Anterior cingulate cortex (tissue), 58 donors: Measurements from ENCODE around the gene ADAM11.
A peak's percentile ranks its signal among the peaks of the same experiment; 100 is the strongest.

Source experiments
- DNase-seq, 58 donors: peaks; one replicate each; lab custom pipeline; 2025; lab: John Stamatoyannopoulos, UW

ADAM11 gene

DNA sequence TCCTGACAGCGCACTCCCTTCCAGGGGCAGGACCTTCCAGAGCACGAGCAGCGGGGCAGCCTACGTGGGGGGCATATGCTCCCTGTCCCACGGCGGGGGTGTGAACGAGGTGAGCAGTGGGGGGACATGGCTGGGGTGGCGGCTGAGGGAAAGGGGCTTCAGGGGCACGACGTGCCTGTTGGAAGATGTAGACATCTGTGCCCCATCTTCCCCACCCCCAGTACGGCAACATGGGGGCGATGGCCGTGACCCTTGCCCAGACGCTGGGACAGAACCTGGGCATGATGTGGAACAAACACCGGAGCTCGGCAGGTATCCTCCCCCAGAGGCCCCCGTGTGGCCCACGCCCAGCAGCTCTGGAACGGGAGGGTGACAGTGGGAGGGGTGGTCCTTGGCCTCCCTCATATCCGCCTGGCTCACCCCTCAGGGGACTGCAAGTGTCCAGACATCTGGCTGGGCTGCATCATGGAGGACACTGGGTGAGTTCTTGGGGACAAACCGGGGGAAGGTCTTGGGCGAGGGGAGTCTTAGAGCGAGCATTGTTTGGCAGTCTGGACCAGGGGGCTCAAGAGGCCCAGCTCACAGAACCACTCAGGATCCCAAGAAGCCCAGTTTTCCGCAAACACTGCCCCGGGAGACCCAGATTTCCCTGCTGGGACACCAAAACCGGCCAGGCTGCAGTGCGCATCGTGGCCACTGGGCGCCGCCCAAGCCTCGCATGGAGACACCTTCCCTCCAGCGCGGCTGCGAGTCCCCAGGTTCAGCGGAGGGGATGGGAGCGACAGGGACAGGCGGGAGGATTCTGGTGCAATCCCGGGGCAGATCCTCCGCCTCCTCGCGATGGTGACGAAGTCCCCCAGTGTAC is 15.7 kb downstream of the ADAM11 start:
- DNase-seq: peak in 55 of 58 donors; percentile 33 to 93 (median 70)

DNA sequence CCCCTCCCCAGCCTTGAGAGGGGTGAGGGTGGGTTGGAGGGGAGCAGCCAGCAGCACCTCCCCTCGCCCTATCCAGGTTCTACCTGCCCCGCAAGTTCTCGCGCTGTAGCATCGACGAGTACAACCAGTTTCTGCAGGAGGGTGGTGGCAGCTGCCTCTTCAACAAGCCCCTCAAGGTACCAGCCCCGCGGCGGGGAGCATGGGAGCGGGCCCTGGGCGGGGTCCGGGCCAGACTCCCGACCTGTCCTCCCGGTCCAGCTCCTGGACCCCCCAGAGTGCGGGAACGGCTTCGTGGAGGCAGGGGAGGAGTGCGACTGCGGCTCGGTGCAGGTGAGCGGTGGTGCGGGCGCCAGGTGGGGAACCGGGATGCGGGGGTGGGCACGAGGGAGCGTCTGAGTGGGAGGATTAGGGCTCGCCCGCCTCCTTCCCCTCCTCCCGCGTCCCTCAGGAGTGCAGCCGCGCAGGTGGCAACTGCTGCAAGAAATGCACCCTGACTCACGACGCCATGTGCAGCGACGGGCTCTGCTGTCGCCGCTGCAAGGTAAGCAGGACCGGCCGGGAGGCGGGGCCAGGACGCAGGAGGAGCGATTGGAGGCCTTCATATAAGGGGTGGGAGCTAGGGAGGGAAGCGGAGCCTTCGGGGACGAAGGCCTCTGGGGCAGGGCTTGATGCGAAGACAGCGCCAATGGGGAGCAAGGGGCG is 16.5 kb downstream of the ADAM11 start:
- DNase-seq: peak in 57 of 58 donors; percentile 36 to 98 (median 92)

DNA sequence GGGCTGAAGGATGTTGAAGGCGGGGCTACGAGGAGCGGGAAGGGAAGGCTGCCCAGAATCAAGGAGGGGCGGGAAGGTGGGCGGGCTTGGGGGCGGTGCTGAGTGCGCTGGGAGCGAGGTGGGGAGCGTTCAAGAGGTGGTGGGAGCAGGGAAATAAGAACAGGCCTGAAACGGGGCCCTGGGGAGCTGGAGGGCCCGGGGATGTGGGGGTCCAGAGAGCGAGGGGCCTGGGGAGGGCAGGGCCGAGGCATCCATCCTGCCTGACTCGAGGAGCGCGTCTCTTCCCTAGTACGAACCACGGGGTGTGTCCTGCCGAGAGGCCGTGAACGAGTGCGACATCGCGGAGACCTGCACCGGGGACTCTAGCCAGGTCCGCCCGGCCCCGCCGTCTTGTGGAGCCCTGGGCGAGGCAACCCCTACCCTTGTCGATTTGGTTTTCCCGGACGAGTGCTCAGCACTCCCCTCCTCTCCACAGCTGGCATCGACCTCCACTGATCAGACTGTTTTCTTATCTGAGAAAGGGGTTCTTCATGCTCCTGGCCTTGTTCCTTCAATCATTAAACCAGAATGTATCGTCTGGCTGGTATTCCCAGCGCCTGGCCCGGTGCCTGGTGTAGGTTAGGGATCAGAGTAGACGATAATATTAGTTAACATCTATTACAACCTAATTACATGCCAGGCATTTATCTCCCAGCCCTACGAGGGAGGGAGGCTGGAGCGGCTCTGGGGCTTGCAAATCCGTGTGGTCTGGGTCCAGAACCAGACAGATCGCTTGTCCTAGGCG is 17.2 kb downstream of the ADAM11 start:
- peak in 2 of 58 donors; percentile 32 to 61 for DNase-seq

GRCh38 chr17:44776628-44777393 is 18.0 kb downstream of the ADAM11 start:
- DNase-seq: no peak

DNA sequence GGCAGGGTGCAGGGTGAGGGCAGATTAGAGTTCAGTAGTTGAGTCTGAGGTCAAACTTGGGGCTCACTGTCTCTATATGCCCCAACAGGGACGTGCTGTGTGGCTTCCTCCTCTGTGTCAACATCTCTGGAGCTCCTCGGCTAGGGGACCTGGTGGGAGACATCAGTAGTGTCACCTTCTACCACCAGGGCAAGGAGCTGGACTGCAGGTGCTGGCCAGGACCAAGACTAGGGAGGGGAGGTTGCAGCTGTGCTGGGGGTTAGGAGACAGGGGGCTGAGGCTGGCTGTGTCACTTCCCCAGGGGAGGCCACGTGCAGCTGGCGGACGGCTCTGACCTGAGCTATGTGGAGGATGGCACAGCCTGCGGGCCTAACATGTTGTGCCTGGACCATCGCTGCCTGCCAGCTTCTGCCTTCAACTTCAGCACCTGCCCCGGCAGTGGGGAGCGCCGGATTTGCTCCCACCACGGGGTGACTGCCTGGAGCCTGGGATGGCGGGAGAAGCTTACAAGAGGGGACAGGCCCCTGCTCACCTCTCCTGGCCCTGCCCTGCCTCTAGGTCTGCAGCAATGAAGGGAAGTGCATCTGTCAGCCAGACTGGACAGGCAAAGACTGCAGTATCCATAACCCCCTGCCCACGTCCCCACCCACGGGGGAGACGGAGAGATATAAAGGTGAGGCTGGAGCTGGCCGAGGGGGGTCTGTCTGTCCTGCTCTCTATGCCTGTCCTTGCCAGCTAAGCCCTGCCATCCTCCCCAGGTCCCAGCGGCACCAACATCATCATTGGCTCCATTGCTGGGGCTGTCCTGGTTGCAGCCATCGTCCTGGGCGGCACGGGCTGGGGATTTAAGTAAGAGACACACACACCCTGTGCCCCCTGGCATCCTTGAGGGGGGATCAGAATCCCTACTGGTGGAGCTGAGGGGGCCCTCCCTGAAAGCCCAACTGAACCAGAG is 18.9 kb downstream of the ADAM11 start:
- no peak for DNase-seq

DNA sequence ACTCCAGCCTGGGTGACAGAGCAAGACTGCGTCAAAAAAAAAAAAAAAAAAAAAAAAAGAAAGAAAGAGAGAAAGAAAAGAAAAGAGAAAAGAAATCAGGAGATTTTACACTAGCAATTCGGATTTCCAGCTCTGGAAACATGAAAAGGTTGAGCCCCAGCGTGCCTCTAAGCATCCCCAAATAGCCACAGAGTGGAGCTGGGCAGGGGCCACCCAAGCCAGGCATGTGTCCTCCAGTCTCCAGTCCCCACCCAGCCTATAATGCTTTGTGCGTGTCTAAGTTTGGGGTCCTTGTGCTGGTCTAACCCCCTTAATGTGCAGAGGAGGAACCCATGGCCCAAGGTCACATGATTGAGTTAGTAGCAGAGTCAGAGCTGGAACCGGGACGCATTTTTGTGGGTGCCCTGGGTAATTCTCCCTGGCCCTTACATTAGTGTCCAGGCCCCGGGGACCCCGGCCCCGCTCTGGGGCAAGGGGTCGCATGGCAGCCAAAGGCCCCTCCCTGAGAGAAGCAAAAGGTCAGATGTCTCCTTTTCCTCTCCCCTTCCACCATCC is 19.9 kb downstream of the ADAM11 start:
- DNase-seq: peak in 1 of 58 donors; percentile 82

DNA sequence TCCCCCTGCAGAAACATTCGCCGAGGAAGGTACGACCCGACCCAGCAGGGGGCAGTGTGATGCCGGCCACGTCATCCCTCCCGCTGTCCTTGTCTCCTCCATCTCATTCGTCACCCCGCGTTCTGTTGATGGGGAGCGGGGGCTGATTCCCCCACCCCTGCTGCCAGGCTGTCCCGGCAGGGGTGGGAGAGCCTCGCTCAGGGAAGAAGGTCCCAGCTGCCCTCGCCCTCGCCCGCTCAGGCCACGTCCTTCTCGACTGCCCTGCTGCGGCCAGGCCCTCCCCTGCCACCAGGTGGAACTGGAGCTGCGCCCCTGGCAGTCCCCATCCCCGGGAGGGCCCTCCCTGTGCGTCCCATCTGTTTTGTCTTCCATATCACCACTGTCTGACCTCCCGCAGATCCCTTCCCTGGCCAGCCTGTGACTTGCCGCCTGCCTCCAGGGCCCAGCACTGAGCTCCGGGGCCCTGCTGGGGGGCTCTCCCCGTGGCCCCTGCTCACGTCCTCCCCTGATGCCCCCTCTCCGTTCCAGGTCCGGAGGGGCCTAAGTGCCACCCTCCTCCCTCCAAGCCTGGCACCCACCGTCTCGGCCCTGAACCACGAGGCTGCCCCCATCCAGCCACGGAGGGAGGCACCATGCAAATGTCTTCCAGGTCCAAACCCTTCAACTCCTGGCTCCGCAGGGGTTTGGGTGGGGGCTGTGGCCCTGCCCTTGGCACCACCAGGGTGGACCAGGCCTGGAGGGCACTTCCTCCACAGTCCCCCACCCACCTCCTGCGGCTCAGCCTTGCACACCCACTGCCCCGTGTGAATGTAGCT is 20.6 kb downstream of the ADAM11 start:
- peak in 56 of 58 donors; percentile 38 to 88 (median 68) for DNase-seq

DNA sequence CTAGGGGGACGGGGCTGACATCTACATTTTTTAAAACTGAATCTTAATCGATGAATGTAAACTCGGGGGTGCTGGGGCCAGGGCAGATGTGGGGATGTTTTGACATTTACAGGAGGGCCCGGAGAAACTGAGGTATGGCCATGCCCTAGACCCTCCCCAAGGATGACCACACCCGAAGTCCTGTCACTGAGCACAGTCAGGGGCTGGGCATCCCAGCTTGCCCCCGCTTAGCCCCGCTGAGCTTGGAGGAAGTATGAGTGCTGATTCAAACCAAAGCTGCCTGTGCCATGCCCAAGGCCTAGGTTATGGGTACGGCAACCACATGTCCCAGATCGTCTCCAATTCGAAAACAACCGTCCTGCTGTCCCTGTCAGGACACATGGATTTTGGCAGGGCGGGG is 21.4 kb downstream of the ADAM11 start:
- DNase-seq: no peak

- DNase-seq: no peak
Observed at GRCh38 chr17:44780845-44781480, 22.2 kb downstream of the ADAM11 start.

GRCh38 chr17:44781551-44782325 is 22.9 kb downstream of the ADAM11 start:
- no peak for DNase-seq

DNA sequence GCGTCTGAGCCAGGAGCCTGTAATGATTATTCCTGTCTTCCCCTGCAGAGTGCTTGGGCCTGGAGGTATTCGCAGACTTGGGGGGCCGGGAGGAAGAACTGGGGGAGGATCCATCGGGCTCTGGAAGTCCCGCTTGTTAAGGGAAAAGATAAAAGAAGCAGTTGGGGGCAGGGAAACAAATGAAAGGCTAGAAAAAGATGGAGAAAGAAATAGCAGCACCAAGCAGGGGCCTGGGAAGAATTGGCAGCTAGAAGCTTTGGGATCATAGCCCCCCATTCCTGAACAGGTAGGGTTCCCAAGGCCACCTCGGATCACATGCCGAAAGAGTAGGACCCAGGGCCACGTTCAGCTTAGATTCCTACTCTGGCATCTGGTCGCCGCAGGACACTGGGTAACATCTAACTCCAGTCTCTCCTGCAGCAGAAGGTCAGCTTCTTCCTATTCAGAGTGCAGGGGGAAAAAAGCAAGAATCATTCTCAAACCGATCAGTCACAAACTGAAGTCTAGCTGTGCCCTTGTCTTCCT is 23.6 kb downstream of the ADAM11 start:
- no peak for DNase-seq

GRCh38 chr17:44785921-44786320 is 27.1 kb downstream of the ADAM11 start:
- DNase-seq: no peak

GRCh38 chr17:44786551-44787081 is 27.8 kb downstream of the ADAM11 start:
- DNase-seq: peak in 40 of 58 donors; percentile 16 to 74 (median 42)

- no peak for DNase-seq
Observed at GRCh38 chr17:44787271-44787940, 28.6 kb downstream of the ADAM11 start.

DNA sequence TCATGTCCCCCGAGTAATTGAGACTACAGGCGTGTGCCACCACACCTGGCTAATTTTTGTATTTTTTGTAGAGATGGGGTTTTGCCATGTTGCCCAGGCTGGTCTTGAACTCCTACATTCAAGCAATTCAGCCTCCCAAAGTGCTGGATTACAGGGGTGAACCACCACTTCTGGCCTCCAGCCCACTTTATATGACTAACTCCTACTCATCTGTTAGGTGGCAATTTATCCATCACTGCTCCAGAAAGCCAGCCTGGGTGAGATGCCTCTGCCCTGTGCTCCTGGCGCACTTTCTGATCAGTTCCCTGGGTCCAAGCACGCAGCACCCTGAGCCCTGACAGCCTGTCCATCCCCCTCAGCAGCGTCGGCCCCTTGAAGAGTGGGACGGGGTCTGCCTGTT is 29.4 kb downstream of the ADAM11 start:
- no peak for DNase-seq
